ENCODE measurements around the gene CROCC. TPM values are rescaled to one million over a fixed set of nuclear protein-coding genes. Genes with fewer than 3 reads are reported as not detected.

Gene CROCC
- total and polyA plus RNA-seq, 9 of the 15 experiments (the other 6 are each of a cell fraction or from before 2014, with no cell fraction given) = 0.17 to 15.4 (median 7.6) TPM

GRCh38 chr1:16960560-16961296, 39.0 kb downstream of the CROCC start (continued):
- TF ChIP-seq, protein P1, sequence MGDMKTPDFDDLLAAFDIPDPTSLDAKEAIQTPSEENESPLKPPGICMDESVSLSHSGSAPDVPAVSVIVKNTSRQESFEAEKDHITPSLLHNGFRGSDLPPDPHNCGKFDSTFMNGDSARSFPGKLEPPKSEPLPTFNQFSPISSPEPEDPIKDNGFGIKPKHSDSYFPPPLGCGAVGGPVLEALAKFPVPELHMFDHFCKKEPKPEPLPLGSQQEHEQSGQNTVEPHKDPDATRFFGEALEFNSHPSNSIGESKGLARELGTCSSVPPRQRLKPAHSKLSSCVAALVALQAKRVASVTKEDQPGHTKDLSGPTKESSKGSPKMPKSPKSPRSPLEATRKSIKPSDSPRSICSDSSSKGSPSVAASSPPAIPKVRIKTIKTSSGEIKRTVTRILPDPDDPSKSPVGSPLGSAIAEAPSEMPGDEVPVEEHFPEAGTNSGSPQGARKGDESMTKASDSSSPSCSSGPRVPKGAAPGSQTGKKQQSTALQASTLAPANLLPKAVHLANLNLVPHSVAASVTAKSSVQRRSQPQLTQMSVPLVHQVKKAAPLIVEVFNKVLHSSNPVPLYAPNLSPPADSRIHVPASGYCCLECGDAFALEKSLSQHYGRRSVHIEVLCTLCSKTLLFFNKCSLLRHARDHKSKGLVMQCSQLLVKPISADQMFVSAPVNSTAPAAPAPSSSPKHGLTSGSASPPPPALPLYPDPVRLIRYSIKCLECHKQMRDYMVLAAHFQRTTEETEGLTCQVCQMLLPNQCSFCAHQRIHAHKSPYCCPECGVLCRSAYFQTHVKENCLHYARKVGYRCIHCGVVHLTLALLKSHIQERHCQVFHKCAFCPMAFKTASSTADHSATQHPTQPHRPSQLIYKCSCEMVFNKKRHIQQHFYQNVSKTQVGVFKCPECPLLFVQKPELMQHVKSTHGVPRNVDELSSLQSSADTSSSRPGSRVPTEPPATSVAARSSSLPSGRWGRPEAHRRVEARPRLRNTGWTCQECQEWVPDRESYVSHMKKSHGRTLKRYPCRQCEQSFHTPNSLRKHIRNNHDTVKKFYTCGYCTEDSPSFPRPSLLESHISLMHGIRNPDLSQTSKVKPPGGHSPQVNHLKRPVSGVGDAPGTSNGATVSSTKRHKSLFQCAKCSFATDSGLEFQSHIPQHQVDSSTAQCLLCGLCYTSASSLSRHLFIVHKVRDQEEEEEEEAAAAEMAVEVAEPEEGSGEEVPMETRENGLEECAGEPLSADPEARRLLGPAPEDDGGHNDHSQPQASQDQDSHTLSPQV (IDR thresholded peaks at IDR 0.05) = no peak
- TF ChIP-seq, protein P2, sequence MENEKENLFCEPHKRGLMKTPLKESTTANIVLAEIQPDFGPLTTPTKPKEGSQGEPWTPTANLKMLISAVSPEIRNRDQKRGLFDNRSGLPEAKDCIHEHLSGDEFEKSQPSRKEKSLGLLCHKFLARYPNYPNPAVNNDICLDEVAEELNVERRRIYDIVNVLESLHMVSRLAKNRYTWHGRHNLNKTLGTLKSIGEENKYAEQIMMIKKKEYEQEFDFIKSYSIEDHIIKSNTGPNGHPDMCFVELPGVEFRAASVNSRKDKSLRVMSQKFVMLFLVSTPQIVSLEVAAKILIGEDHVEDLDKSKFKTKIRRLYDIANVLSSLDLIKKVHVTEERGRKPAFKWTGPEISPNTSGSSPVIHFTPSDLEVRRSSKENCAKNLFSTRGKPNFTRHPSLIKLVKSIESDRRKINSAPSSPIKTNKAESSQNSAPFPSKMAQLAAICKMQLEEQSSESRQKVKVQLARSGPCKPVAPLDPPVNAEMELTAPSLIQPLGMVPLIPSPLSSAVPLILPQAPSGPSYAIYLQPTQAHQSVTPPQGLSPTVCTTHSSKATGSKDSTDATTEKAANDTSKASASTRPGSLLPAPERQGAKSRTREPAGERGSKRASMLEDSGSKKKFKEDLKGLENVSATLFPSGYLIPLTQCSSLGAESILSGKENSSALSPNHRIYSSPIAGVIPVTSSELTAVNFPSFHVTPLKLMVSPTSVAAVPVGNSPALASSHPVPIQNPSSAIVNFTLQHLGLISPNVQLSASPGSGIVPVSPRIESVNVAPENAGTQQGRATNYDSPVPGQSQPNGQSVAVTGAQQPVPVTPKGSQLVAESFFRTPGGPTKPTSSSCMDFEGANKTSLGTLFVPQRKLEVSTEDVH (IDR thresholded peaks at IDR 0.05; ENCODE audit: low read depth, partially characterized antibody) = no peak
- TF ChIP-seq MCM2 (IDR thresholded peaks at IDR 0.05; ENCODE audit: low read depth) (no peak), ARID4B (CRISPR knock-in tag; IDR thresholded peaks at IDR 0.05) (0 out of 2 replicates have a peak, but pooled peaks have one; percentile 36), TAL1 (IDR thresholded peaks at IDR 0.05) (no peak), MBD2 (IDR thresholded peaks at IDR 0.05; ENCODE audit: borderline replicate concordance, low read depth) (no peak), ZNF707 (CRISPR knock-in tag; conservative IDR thresholded peaks at IDR 0.05) (no peak), HDAC1 (IDR thresholded peaks at IDR 0.05) (no peak; a peak in 1 of 4 replicates), ESRRA (IDR thresholded peaks at IDR 0.05; ENCODE audit: borderline replicate concordance, low read depth) (no peak)
- TF ChIP-seq, protein P3, sequence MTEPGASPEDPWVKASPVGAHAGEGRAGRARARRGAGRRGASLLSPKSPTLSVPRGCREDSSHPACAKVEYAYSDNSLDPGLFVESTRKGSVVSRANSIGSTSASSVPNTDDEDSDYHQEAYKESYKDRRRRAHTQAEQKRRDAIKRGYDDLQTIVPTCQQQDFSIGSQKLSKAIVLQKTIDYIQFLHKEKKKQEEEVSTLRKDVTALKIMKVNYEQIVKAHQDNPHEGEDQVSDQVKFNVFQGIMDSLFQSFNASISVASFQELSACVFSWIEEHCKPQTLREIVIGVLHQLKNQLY (CRISPR knock-in tag; conservative IDR thresholded peaks at IDR 0.05) = no peak
